Nephron progenitor cell (in vitro differentiated cells): ENCODE measurements around the gene GNPTG.

Experiments used
- DNase-seq: peaks from one replicate; pipeline ENCODE4 v3.0.0; 2021
- H3K27ac Mint-ChIP-seq: 2 replicates; pipeline ENCODE4 v1.8.0; 2021; ENCODE audit warnings: mild to moderate bottlenecking, moderate library complexity, mixed read lengths
- H3K27me3 Mint-ChIP-seq: 2 replicates; pipeline ENCODE4 v1.8.0; 2021; ENCODE audit warnings: mild to moderate bottlenecking, low read depth, mixed read lengths; ENCODE audit not compliant: poor library complexity
- H3K36me3 Mint-ChIP-seq: 2 replicates; pipeline ENCODE4 v1.8.0; 2021; ENCODE audit warnings: low read depth, mixed read lengths
- H3K4me1 Mint-ChIP-seq: 2 replicates; pipeline ENCODE4 v1.8.0; 2021; ENCODE audit warnings: mixed read lengths
- H3K4me3 Mint-ChIP-seq: 2 replicates; pipeline ENCODE4 v1.8.0; 2021; ENCODE audit warnings: mild to moderate bottlenecking, moderate library complexity, mixed read lengths
- H3K9me3 Mint-ChIP-seq: 2 replicates; pipeline ENCODE4 v1.8.0; 2021; ENCODE audit warnings: mild to moderate bottlenecking, moderate library complexity, mixed read lengths
- CTCF ChIP-seq: fragments of 200-600 bp; sonication (generic); IDR thresholded peaks from 2 replicates; pipeline ENCODE4 v1.5.0; 2021; ENCODE audit warnings: antibody characterized with exemption

GNPTG gene

DNA sequence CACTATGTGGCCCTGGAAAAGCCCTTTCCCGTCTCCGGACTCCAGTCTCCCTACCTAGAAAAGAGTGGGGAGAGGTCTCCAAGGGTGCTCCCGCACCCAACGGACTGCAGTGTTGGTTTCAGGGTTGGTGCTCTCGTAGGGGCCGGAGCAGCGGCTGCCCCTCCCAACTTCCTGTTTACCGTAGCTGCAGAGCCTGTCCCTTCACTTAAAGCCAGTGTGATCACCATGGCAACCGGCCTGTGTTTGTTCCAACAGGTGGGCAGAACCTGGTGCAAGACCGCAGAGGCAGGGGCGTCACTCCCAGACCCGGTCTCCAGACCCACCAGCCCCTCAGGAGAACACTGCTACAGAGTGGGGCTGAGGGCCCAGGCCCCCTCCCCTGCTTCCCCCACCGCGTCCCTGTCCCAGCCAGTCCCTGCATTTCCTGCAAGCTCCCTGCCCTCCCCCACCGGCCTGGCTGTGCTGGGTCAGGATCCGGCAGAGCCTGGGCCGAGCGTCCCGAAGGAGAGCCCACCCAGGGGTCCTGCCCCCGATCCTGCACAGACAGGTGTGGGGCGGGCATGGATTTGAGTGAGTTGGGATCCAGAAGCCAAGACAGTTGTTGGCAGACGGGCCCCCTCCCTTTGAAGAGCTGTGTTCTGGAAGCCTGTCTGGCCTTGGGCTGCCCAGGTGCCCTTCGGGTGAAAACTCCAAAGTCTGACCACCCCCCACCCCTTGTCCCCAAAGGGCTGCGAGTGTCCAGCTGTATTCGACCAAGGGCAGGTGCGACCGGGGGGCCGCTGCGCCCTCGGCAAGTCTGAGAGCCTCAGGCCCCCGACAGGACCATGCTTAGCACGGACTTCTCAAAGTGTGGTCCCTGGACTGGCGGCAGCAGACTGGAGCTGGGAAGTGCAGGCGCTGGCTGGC lies 19.8 kb upstream of the GNPTG start:
- Mint-ChIP-seq H3K4me1 (peaks cover 9% of the 10 kb centered on the region), H3K27me3 (peaks cover 56% of the 10 kb centered on the region), H3K36me3 (no peaks in the 10 kb centered on the region), H3K4me3 (peak overlapping the region; percentile 60), H3K27ac (no peak overlapping the region), H3K9me3 (no peaks in the 10 kb centered on the region)
- peak; percentile 69 for DNase-seq
- no peak for TF ChIP-seq CTCF

GRCh38 chr16:1332618-1333148 lies 19.0 kb upstream of the GNPTG start:
- no peak for DNase-seq
- peaks cover 63% of the 10 kb centered on the region for H3K27me3 Mint-ChIP-seq

GRCh38 chr16:1333149-1333812 lies 18.4 kb upstream of the GNPTG start, which contains the start of gene BAIAP3:
Gene BAIAP3, plus strand, starts transcription at chr16:1333645. Its CDS starts 4,905 bp downstream, at chr16:1338550.
- peak within 1 kb of the TSS; percentile 60 for H3K4me3 Mint-ChIP-seq
- TF ChIP-seq CTCF: no peak
- H3K27ac Mint-ChIP-seq: no peak within 1 kb of the TSS
- H3K9me3 Mint-ChIP-seq: no peaks in the 10 kb centered on the region
- H3K27me3 Mint-ChIP-seq: peaks cover 68% of the 10 kb centered on the region
- peaks cover 9% of the 10 kb centered on the region for H3K4me1 Mint-ChIP-seq
- H3K36me3 Mint-ChIP-seq: no peaks in the 10 kb centered on the region
- DNase-seq: peak; percentile 77

More at GRCh38 chr16:1332618-1333148, 19.0 kb upstream of the GNPTG start:
- Mint-ChIP-seq H3K9me3 (no peaks in the 10 kb centered on the region), H3K36me3 (no peaks in the 10 kb centered on the region), H3K27ac (no peak overlapping the region), H3K4me3 (peak overlapping the region; percentile 60), H3K4me1 (peaks cover 9% of the 10 kb centered on the region)
- no peak for TF ChIP-seq CTCF

GRCh38 chr16:1333854-1334700 lies 17.7 kb upstream of the GNPTG start:
- peaks cover 68% of the 10 kb centered on the region for H3K27me3 Mint-ChIP-seq
- H3K36me3 Mint-ChIP-seq: no peaks in the 10 kb centered on the region
- peak overlapping the region; percentile 28 for H3K4me3 Mint-ChIP-seq
- no peak overlapping the region for H3K27ac Mint-ChIP-seq
- peak; percentile 51 for DNase-seq
- peaks cover 9% of the 10 kb centered on the region for H3K4me1 Mint-ChIP-seq
- TF ChIP-seq CTCF: no peak
- H3K9me3 Mint-ChIP-seq: no peaks in the 10 kb centered on the region

GRCh38 chr16:1334739-1335138 lies 17.0 kb upstream of the GNPTG start:
- Mint-ChIP-seq H3K27me3 (peaks cover 64% of the 10 kb centered on the region), H3K27ac (no peak overlapping the region), H3K9me3 (no peaks in the 10 kb centered on the region), H3K36me3 (no peaks in the 10 kb centered on the region), H3K4me3 (no peak overlapping the region), H3K4me1 (peaks cover 9% of the 10 kb centered on the region)
- DNase-seq: no peak
- TF ChIP-seq CTCF: no peak
